ENCODE results near the gene ZC3H13.

Gene ZC3H13, protein sequence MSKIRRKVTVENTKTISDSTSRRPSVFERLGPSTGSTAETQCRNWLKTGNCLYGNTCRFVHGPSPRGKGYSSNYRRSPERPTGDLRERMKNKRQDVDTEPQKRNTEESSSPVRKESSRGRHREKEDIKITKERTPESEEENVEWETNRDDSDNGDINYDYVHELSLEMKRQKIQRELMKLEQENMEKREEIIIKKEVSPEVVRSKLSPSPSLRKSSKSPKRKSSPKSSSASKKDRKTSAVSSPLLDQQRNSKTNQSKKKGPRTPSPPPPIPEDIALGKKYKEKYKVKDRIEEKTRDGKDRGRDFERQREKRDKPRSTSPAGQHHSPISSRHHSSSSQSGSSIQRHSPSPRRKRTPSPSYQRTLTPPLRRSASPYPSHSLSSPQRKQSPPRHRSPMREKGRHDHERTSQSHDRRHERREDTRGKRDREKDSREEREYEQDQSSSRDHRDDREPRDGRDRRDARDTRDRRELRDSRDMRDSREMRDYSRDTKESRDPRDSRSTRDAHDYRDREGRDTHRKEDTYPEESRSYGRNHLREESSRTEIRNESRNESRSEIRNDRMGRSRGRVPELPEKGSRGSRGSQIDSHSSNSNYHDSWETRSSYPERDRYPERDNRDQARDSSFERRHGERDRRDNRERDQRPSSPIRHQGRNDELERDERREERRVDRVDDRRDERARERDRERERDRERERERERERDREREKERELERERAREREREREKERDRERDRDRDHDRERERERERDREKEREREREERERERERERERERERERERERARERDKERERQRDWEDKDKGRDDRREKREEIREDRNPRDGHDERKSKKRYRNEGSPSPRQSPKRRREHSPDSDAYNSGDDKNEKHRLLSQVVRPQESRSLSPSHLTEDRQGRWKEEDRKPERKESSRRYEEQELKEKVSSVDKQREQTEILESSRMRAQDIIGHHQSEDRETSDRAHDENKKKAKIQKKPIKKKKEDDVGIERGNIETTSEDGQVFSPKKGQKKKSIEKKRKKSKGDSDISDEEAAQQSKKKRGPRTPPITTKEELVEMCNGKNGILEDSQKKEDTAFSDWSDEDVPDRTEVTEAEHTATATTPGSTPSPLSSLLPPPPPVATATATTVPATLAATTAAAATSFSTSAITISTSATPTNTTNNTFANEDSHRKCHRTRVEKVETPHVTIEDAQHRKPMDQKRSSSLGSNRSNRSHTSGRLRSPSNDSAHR (N-terminal part only)

DNA sequence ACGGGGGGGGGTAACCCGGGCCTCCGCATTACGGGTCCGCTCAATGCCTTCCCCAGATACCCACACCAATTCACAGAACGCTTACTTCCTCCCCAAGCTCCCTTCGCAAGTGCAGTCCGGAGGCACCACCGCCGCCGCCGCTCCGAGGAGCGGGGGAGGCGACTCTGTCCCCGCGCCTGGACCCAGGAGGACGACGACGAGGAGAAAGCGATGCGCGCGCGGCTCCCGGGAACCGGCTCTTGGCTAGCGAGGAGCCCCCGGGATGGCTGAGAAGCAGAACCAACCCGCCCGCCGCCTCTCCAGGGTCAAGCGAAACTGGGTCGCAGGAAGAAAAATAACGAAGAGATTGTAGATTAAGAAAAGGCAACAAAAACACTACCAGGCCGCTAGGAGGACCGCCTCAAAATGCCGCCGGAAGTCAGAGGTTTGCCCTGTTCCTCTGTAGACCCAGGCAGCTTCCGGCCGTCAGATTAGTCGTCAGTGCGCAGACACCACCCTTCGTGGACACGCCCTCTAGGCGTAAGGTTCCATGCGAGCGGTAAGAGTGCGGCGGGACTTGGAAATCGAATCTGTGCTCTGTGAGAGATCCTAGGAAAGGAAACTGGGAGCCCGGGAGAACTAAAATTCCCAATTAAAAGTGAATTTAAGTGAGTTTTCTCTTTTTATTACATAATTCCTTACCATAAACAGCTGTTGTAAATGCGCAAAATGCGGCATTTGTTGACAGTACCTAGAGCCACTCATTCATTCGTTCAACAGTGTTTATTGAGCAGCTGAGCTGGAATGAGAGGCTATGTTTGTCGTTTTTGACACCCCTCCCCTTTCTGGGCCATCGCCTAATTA is at the start of gene ZC3H13:
Gene ZC3H13, minus strand, starts transcription at position 428 of the 843 bp plus-strand sequence. CDS start 7,239 bp downstream, outside the sequence.
- DNase-seq (ENCODE audit: low read depth): peak; percentile 88

GRCh38 chr13:46102255-46102605 is 49.7 kb upstream of the ZC3H13 start:
- no peak for DNase-seq (ENCODE audit: low read depth)

DNA sequence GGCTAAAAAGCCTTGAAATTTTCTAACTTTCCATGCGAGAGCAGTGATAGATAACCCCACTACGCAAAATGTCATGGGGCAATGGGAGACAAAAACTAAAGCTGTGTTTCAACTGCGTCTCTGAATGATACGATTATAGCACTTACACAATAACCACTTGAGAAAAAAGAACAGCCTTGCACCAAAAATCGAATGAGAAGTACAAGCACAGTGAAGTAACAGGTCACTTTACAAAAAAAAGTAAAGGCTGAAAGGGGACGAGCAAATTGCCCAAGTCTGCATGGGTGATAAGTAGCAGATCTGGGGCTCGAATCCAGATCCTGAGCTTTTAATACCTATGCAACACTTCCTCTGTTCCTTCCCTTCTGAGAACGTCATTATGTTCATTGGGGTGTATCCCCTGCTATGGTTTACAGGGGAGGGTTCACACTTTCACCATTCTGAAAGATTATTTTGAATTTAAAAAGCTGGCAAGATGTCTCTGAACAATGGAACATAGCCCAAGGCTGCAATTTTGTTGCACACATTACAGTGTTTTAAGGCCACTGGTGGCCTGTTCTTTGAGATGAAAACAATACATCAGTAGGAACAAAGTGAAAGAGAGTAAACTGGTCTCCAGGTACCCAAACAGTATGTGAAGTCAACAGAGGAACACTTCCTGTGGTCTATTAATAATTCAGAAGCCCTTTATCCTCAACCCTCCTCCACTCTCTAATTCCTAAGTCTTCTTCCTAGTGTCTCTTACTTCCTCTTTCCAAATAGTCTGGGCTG is 49.1 kb upstream of the ZC3H13 start:
- no peak for DNase-seq (ENCODE audit: low read depth)

GRCh38 chr13:46101002-46101401 is 48.5 kb upstream of the ZC3H13 start:
- DNase-seq (ENCODE audit: low read depth): no peak

- DNase-seq (ENCODE audit: low read depth): no peak
Observed at GRCh38 chr13:46100191-46100815, 47.8 kb upstream of the ZC3H13 start.

DNA sequence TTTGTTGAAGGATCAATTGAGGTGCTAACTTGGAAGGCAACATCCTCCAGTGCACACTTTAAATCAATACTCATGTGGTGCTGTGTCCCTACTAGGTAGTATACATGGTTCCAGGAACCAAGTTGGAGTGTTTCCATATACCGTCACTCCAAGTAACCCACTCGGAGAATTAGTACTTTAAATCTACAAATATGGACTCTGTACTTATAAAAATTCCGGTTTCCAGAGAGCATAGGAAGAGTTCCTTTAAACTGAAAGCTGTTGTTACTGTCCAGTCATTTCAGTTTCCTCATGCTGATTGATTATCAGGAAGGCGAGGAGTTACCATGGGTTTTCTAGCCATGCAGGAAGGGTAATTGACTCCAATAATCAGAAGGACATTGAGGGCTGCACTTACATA is 45.1 kb upstream of the ZC3H13 start:
- no peak for DNase-seq (ENCODE audit: low read depth)

GRCh38 chr13:46097015-46097414 is 44.5 kb upstream of the ZC3H13 start:
- no peak for DNase-seq (ENCODE audit: low read depth)

GRCh38 chr13:46094478-46094877 is 41.9 kb upstream of the ZC3H13 start:
- DNase-seq (ENCODE audit: low read depth): no peak

- no peak for DNase-seq (ENCODE audit: low read depth)
Observed at GRCh38 chr13:46088821-46089562, 36.4 kb upstream of the ZC3H13 start.

GRCh38 chr13:46087481-46087880 is 34.9 kb upstream of the ZC3H13 start:
- DNase-seq (ENCODE audit: low read depth): no peak

DNA sequence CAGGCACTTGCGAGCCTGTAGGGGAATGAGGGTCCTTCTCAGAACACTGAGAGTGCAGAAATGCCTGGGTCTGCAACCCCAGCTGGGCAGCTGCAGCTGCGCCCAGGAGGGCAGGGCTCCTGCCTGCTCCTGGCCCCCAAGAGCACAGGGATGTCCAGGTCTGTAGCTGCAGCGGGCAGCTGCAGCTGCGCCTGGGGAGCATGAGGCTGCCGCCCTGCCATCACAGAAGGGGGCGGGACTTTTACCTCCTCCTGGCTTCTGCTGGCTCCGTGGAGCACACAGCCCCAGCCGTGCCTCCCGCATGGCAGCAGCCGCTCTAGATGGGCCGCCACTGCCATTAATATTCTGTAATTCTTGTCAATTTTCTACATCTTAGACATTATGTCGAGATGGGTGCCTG is 34.4 kb upstream of the ZC3H13 start:
- DNase-seq (ENCODE audit: low read depth): no peak

GRCh38 chr13:46086421-46086922 is 33.9 kb upstream of the ZC3H13 start:
- DNase-seq (ENCODE audit: low read depth): no peak

- no peak for DNase-seq (ENCODE audit: low read depth)
Observed at GRCh38 chr13:46085737-46086136, 33.2 kb upstream of the ZC3H13 start.

DNA sequence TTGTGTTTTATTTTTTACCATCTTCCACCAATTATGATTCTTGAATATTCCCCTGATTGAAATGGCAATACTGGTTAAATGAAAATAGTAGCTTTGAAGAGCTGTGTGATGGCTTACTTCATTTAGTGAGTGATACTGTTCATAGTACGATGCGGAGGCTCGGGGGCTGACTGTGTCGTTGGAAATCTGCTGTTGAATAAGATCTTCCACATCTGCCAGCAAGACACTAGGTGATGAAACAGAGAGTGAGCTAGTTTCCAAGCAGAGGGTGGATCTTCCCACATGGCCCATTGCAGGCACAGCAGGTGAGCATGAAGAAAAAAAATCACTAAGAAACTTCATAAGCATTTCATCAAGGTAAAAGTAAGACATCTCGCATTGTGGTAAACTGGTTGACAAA is 29.8 kb upstream of the ZC3H13 start:
- DNase-seq (ENCODE audit: low read depth): no peak

GRCh38 chr13:46079770-46080169 is 27.2 kb upstream of the ZC3H13 start:
- DNase-seq (ENCODE audit: low read depth): no peak

GRCh38 chr13:46077265-46077664 is 24.7 kb upstream of the ZC3H13 start:
- DNase-seq (ENCODE audit: low read depth): no peak

DNA sequence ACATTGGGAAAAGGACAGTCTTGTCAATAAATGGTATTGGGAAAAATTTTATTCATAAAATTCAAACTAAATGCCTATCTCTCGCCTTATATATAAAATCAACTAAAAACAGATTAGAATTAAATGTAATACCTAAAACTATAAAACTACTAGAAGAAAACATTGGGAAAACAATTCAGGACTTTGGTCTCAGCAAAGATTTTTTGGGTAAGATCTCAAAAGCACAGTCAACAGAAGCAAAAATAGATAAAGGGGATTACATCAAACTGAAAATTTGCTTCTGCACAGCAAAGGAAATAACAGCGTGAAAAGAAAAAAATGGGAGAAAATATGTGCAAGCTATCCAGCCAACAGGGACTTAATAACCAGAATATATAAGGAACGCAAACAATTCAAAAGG is 24.3 kb upstream of the ZC3H13 start:
- no peak for DNase-seq (ENCODE audit: low read depth)

GRCh38 chr13:46075811-46076210 is 23.3 kb upstream of the ZC3H13 start:
- DNase-seq (ENCODE audit: low read depth): no peak

DNA sequence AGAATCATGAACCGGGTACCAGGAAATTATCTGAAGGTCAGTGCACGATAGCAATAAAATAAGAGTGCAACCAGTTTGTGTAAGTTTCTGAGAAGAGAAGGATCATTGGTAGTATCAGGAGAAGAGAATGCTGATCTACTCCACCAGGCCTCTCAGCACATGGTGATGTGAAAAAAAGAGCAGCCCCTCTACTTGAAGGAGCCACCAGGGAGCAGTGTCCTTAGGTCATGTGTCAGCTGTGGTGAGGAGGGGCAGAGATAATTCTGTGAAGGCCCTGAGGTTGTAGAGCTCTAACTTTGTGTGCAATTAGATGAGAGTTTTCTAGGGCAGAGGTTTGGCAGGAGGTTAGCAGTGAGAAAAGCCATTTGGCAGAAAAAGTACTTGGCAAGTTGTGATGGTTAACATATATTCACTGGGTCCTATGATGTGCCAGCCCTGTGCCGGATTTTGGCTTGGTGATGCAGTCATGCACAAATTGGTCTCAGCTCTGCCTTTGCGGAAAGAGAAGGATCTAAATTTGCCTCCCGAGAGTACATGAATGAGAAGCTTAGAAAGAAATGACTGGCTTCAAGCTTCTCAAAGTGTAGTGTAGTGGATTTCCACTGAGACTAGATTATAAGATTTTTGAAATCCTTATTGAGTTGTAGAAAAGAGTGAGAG is 19.2 kb upstream of the ZC3H13 start:
- no peak for DNase-seq (ENCODE audit: low read depth)

Measured in activated T-helper 9 cell treated with anti-CD3 and anti-CD28 coated beads, Interleukin-2, amount 50 U/mL, for 16 hours (primary cell).